Amniotic epithelial cell (primary cell): ENCODE measurements around the gene TALDO1.

Experiments
- DNase-seq: peaks from one replicate; pipeline ENCODE4 v3.0.0-alpha.2; 2010; ENCODE audit warnings: low read depth

TALDO1 gene

DNA sequence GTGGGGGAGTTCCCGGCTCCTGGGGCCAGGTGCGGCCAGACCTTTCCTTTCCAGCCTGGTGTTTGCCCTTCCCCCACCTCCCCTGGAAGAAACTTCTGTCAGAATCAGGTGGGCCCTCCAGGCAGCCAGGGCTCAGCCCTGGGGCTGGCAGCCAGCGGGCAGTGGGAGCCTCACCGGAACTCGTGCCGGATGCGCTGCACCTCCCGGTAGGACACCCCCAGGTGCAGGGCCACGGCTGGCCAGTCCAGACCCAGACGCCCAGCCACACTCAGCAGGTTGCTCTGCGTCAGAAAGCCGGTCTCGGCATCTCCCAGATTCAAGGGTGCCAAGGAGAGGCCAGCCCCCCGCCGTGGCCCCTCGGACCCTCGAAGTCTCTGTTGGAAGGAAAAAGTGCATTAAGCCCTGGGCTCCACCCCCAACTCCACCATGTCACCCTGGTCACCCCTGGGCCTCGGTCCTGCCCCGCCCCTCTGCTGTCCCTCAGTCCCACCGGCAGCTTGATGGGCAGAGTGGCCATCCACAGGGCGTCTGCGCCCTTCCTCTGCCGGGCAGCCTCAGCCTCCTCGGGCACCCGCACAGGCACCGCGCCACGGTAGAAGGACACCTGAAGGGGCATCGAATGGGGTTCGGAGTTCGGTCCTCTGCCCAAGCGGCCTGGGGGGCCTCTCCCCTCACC is 52.5 kb downstream of the TALDO1 start:
- no peak for DNase-seq

DNA sequence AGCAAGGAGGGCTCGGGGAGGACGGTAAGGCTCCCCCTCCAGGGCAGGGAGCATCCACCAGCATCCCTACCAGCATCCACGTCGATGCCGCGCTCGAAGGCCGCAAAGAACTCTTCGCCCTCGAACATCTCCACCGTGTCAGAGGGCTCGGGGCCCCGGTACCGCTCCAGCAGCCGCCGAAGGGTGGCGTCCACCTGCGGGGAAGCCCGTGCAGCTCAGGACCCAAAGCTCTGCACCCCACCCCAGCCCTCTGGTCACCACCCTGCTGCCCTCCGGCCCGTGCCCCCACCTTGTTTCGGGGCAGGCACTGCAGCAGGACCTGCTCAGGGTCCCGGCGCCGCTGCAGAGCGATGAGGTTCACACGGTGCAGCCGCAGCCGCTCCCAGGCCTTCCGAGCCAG is 53.2 kb downstream of the TALDO1 start:
- DNase-seq, result no peak

DNA sequence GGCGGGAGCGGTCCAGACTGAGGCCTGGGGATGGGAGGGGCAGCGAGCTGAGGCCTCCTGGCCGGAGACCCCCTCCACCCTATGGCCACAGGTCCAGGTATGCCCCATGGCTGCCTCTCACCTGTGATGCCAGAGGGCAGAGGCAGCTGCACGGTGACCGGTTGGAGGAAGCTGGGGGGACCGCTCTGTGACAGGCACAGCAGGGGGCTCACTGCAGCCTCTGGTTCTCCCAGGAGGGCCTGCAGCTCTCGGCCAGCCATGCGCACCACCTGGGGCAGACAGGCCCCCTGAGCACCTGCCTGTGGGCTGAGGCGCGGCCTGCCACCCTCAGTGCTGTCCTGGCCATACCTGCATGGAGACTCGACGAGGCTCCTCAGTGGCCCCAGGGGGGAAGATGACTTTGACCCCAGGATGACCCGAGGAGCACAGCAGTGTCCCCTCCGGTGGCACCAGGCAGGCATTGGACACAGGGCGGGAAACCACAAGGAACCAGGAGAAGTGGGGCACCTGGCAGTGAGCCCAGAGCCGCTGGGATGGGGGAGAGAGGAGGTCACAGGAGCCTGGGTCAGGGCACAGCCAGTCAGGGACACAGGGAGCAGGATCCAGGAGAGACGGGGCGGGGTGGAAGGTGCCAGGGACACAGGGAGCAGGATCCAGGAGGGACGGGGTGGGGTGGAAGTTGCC is 54.0 kb downstream of the TALDO1 start:
- DNase-seq, result no peak

DNA sequence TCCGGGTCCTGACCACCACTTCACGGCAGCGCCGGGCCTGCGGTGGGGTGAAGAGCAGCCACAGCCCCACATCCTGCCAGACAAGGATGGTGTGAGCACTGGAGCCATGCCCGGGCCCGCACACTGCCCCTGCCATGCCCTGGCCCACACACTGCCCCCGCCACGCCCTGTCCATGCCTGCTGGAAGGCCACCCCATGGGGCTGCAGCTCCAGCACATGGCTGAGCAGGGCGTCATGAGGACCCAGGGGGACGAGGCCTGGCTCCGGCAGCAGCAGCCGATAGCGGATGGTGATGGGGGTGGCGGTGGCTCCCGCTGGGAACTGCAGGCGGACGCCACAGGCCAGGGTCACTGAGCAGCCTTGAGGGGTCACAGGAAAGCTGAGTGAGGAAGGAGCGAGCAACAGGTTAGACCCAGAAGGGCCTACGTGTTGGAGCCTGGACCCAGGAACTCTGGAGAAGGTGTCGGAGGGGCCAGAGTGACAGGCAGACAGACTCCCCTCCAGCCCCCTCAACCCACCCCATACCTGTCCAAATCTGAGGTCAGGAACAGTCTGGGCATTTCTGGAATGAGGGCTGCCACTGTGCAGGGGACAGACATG is 54.9 kb downstream of the TALDO1 start:
- DNase-seq, result no peak

DNA sequence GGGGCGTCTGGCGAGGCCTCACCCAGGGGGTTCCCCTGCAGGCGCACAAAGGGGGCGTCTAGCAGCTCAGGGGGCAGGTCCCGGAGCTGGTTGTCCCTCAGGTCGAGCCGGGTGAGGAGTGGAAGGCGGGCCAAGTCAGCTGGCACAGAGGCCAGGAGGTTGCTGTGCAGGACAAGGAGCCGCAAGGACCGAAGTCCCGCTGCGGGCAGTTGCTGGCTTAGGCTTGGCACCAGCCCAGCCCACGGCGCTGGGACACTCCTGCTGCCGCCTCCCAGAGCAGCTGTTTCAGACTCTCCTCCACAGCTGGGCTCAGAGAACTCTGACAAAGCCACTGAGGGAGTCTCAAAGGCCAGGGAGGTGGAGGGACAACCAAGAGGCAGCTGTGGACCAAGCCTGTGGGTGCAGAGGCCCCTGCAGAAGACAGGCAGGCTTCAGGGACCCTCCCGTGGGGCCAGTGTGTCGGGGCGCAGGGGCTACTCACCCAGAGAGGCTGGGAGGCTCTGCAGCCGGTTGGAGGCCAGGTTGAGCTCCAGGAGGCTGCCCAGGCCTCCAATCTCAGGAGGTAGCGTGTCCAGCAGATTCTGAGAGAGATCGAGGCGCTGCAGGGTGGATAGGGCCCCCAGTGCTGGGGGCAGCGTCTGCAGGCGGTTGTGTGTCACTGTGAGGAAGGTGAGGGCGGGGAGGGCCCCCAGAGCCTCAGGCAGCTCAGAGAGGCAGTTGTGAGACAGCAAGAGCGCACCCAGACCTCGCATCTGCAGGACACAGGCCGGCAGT is 55.6 kb downstream of the TALDO1 start:
- DNase-seq, result no peak

DNA sequence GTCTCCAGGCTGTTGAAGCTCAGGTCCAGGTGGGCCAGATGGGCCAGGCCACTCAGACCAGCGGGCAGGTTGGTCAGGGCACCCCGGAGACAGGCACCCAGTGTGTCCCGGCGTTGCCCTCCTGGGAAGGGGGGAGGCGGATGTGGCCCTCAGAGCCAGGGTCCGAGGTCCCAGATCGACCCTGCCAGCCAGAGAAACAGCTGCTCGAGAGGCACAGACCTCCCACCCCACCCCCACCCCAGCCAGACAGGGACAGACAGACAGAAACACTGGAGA is 56.1 kb downstream of the TALDO1 start:
- no peak for DNase-seq

DNA sequence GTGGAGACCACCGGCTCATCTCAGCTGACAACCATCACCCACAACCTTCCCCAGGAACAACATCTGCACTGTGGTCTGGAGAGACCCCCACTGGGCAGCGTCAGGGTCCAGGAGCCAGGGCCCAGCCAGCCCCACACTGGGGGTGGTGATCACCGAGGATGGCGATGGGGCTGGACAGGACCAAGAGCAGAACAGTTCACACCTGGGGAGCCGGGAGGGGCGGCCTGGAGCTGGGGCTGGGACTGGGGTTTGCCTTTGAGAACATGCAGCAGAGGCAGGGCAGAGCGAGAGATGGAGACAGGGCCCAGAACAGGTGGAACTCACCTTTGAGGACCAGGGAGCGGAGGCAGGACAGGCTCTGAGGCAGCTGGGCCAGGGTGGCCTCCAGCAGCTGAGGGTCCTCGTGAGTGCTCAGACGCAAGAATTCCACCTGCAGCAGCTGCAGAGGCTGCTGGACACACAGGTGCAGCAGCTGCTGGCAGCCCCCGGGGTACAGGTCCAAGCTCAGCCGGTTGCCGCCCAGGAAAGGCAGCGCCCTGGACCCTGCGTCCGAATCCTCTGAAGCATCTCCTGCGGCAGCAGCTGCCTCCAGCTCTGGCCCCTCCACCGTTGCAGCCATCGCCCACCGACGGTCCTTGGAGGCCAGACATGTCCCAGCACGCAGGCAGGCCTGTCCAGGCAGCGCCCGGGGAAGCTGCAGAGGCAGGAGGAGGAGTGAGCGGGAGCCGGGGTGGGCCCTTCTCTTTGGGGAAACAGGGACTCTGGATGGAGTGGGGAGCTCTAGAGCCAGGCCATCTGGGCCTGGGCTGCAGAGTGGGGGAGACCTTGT is 56.7 kb downstream of the TALDO1 start:
- DNase-seq, result no peak

DNA sequence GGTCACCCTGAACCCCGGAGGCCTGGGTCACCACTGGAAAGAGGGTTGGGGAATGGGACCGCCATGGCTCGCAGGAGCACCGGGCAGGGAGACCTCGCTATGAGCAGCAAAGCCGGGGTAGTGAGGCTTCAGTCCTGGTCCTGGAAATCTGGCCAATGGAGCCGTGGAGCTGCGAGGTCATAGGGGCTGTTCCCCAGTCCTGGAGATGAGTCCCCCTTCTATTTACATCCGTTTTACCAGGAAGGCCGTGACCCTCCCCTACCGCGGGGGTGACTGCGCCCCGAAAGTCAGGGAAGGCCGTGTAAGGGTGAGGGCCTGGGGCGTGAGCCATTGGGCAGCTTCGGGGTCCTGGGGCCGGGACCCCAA is 57.3 kb downstream of the TALDO1 start:
- DNase-seq, result no peak

DNA sequence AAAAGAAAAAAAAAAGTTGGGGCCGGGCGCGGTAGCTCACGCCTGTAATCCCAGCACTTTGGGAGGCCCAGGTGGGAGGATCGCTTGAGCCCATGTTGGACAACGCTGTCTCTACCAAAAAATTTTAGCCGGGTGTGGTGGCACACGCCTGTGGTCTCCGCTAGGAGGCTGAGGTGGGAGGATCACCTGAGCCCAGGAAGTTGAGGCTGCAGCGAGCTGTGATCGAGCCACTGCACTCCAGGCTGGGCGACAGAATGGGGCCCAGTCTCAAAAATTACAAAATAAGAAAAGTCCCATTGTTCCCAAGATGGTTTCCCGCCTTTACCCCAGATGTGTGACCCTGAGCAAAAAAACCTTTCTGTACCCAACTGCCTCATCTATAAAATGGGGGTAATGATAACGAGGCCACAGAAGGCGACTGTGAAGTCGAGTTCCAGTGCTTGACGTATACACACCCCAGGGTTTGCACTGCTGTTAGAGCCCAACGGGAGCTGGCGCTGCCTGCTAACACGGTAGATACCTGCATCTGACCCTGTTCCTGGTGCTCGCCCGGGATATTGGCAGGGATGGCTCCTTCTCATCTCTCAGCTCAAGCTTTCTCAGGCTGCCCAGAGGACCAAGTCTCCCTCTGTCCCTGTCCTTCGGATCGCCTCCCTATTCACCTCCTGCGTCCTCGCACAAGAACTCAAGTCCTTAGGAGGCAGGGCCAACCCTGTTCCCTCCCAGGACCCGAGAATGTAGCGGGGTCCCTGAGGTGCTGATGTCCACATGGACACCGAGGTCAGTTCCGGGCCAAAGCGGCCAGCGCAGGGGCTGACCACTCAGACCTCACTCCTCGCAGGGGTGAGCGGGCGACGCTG is 61.4 kb downstream of the TALDO1 start:
- no peak for DNase-seq

DNA sequence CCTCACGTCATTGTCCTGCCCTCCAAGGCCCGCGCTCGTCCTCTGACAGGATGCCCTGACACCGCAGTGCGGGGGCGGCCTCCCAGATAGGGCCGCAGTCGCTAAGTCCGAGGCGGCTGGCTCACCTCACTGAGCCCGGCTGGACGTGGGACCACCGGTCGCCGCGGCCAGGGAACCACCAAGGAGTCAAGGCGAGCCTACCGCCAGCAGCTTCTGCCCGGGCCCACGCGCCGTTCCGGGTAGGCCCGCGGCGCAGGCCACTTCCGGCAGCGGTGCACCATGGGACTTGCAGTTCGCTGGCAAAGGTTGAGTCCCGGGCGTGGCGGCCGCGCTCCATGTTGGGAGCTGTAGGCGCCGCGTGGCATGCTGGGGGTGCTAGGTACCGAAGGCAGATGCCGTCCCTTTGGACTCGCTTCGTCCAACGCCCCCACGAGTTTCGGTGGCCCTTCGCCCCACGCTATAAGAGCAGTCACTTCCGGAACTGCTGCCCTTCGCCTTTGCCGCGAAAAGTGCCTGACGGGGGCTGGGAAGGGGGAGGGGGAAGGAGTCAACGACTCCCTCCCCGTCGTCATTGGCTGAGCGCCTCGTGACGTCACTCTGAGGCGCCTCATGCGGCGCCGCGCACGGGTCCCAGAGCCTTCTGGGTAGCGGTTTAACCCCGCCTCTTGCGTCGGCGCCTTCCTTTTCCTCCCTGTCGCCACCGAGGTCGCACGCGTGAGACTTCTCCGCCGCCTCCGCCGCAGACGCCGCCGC is 62.2 kb downstream of the TALDO1 start, which contains the start of gene RPLP2:
Gene RPLP2, plus strand, starts transcription at position 681 of the 753 bp plus-strand sequence. CDS start 268 bp downstream, outside the sequence.
- peak; percentile 94 for DNase-seq

DNA sequence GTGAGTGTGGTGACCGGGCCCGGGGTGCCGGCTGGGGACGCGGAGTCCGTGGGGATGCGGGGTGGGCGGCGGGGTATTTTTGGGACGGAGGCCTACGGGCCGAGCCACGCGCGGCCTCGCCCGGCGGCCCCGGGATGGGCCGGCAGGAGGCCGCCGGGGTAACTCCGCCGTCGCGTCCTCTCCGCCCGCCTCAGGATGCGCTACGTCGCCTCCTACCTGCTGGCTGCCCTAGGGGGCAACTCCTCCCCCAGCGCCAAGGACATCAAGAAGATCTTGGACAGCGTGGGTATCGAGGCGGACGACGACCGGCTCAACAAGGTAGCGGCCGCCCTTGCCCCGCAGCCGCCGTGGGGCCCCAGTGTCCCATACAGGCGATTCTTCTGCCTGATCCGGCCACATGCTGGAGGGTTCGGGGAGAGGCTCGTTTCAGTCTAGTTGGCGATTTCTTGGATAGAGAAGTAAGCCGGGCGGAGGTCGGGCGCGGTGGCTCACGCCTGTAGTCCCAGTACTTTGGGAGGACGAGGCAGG is 62.8 kb downstream of the TALDO1 start:
- DNase-seq, result no peak

DNA sequence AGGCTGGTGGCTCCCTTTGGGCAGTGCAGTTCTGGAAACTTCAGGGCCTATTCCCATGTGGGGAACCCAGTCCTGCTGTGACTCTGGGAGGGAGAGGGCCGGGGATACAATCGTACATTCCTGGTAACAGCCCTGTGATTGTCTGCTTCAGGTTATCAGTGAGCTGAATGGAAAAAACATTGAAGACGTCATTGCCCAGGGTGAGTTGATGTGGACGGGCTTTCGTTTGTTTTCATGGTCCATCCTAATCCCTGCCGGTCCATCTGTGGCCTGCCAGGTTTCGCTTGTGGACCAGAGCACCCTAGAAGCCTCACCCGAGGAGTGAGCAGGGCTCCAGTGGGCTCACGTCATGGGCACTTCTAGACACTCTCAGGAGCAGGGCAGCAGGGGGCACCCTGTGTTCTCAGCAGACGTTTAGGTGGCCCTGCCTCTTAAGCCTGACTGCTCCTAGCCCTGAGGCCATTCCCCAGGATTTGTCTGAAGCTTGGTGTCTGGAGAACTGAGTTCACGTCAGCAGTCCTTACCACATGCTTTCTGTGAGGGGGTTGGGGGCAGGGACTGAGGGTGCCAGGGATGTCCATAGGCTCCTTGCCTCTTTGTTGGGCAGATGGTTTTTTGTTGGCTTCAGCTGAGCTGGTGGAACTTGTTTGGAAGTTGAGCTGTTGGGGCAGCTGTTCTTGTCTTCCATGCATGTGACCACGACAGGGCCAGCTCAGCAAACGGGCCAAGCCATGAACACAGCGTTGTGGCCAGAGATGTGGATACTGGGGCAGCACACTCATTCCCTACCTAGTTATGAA is 64.4 kb downstream of the TALDO1 start:
- DNase-seq, result no peak

DNA sequence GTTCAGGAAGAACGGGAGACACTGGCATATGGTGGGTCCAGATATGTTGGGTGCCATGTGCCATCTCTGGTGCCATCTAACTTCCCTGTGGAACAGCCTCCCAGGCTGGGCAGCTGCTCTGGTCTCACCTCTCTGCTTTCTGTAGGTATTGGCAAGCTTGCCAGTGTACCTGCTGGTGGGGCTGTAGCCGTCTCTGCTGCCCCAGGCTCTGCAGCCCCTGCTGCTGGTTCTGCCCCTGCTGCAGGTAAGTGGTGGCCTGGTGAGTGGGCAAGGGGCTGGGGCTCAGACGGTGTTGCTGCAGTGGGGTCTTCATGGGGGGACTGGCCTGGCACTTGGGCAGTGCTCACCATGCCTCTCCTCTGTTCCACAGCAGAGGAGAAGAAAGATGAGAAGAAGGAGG is 65.1 kb downstream of the TALDO1 start:
- DNase-seq, result no peak

DNA sequence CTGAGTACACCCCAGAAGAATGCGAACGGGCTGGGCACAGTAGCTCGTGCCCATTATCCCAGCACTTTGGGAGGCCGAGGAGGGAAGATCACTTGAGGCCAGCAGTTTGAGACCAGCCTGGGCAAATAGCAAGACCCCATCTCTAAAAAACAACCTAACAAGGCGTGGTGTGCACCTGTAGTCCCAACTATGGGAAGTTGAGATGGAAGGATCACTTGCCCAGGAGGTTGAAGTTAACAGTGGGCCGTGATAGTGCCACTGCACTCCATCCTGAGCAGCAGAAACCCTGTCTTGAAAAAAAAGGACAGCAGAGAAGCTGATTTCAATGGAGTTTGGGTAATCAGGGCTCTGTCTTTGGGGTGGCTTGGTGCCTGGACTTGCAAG is 65.8 kb downstream of the TALDO1 start:
- DNase-seq, result no peak

DNA sequence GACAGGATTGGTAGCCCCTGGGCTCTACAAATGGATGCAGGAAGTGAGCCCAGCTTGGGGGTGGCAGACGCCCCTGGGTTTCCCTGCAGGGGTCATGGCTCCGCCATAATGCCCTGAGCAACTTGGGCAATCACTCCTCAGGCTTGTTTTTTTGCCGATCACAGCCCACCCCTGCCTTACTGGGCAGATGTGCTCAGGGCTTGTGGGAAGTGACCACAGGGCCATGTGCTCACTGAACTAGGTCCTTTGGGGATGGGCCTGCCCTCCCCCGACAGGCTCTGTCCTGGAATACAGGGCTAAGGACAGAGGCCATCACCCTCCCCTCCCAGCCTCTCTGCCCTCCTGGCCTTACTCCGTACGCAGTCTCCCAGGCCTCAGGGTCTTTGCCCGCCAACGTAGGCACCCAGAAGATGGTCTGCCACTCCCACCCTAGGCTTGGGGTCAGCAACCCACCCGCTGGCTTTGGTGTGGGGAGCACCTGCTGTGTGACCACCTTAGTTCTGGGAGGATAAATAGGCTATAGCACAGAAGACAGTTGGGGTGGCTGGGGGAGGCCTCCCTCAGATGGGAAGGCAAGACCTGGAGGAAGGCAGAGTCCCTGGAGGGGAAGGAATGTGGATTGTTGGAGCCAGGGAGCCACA is 66.3 kb downstream of the TALDO1 start:
- no peak for DNase-seq
